Peyer's patch (tissue), 4 donors: ENCODE results near the gene CDX1.

ENCODE experiments used
- CTCF ChIP-seq, 6 experiments: fragments of 450-650 bp in 4 of 6; fragments of 200-600 bp in 2 of 6; sonication (generic) in 1 of 6; IDR thresholded peaks; one replicate each; pipeline ENCODE4 v1.5.1; 2017 to 2019; ENCODE audit warnings: antibody characterized with exemption in 6 of 6, mild to moderate bottlenecking in 3 of 6, moderate library complexity in 1 of 6
- POLR2A ChIP-seq, 2 donors: fragments of 450-650 bp; IDR thresholded peaks; one replicate each; pipeline ENCODE4 v1.5.1; 2017; ENCODE audit warnings: antibody characterized with exemption in 2 of 2, mild to moderate bottlenecking in 2 of 2, moderate library complexity in 2 of 2

GRCh38 chr5:150183436-150183835 lies 16.9 kb downstream of the CDX1 start:
- TF ChIP-seq CTCF (IDR thresholded peaks at IDR 0.05) (no peak), POLR2A (IDR thresholded peaks at IDR 0.05) (no peak)
